ENCODE measurements around the gene ADCY7. TPM values are rescaled to one million over a fixed set of nuclear protein-coding genes. Genes with fewer than 3 reads are reported as not detected.
"Not testable (repeated sequence)": the region's sequence is repeated elsewhere in the genome, so short reads cannot be mapped to it uniquely, and the experiment has no call there.

ADCY7 gene
- 28.6 and 39.2 TPM in 2 replicates for total RNA-seq (2014; rRNA removed; shearing (Covaris generic))
- polyA plus RNA-seq (2014; cell fraction: nucleus; rRNA removed) = 46.1 and 48.2 TPM in 2 replicates

- peak; percentile 74 for DNase-seq (ENCODE audit: extremely low read depth, low read depth)
Measured at GRCh38 chr16:50266337-50267091, at the start of gene ADCY7. ADCY7 (plus strand) TSS chr16:50266551; CDS start chr16:50288180, 21,629 bp downstream.

GRCh38 chr16:50219402-50219975 is 46.9 kb upstream of the ADCY7 start:
- DNase-seq (ENCODE audit: extremely low read depth, low read depth) = no peak

- DNase-seq (ENCODE audit: extremely low read depth, low read depth) = no peak
Measured at GRCh38 chr16:50224286-50224685, 42.1 kb upstream of the ADCY7 start.

GRCh38 chr16:50227120-50227519 is 39.2 kb upstream of the ADCY7 start:
- no peak for DNase-seq (ENCODE audit: extremely low read depth, low read depth)

- no peak for DNase-seq (ENCODE audit: extremely low read depth, low read depth)
Measured at GRCh38 chr16:50227665-50228064, 38.7 kb upstream of the ADCY7 start.

GRCh38 chr16:50228364-50228868 is 37.9 kb upstream of the ADCY7 start:
- DNase-seq (ENCODE audit: extremely low read depth, low read depth) = no peak

- DNase-seq (ENCODE audit: extremely low read depth, low read depth) = no peak
Measured at GRCh38 chr16:50229149-50229726, 37.1 kb upstream of the ADCY7 start.

- no peak for DNase-seq (ENCODE audit: extremely low read depth, low read depth)
Measured at GRCh38 chr16:50234771-50235556, 31.4 kb upstream of the ADCY7 start.

GRCh38 chr16:50235581-50235980 is 30.8 kb upstream of the ADCY7 start:
- no peak for DNase-seq (ENCODE audit: extremely low read depth, low read depth)

GRCh38 chr16:50238314-50238713 is 28.0 kb upstream of the ADCY7 start:
- no peak for DNase-seq (ENCODE audit: extremely low read depth, low read depth)

GRCh38 chr16:50238868-50239301 is 27.5 kb upstream of the ADCY7 start:
- DNase-seq (ENCODE audit: extremely low read depth, low read depth) = no peak

- DNase-seq (ENCODE audit: extremely low read depth, low read depth) = not testable (repeated sequence)
Measured at GRCh38 chr16:50243024-50243423, 23.3 kb upstream of the ADCY7 start.

- DNase-seq (ENCODE audit: extremely low read depth, low read depth) = no peak
Measured at GRCh38 chr16:50244140-50244503, 22.2 kb upstream of the ADCY7 start.

- no peak for DNase-seq (ENCODE audit: extremely low read depth, low read depth)
Measured at GRCh38 chr16:50244504-50245416, 21.6 kb upstream of the ADCY7 start.

- DNase-seq (ENCODE audit: extremely low read depth, low read depth) = peak; percentile 57
Measured at GRCh38 chr16:50245417-50246298, 20.7 kb upstream of the ADCY7 start.

- no peak for DNase-seq (ENCODE audit: extremely low read depth, low read depth)
Measured at GRCh38 chr16:50246299-50247122, 19.8 kb upstream of the ADCY7 start.

GRCh38 chr16:50247123-50247905 is 19.0 kb upstream of the ADCY7 start:
- DNase-seq (ENCODE audit: extremely low read depth, low read depth) = no peak
